Activated T-cell treated with anti-CD3 and anti-CD28 coated beads for 1 hour (primary cell): ENCODE data around the gene PTPRM.
"Not testable (repeated sequence)": the region's sequence is repeated elsewhere in the genome, so short reads cannot be mapped to it uniquely, and the experiment has no call there.

Experiments used
- DNase-seq: peaks from one replicate; pipeline ENCODE4 v3.0.0-alpha.2; 2020; ENCODE audit warnings: low read depth

The PTPRM gene

DNA sequence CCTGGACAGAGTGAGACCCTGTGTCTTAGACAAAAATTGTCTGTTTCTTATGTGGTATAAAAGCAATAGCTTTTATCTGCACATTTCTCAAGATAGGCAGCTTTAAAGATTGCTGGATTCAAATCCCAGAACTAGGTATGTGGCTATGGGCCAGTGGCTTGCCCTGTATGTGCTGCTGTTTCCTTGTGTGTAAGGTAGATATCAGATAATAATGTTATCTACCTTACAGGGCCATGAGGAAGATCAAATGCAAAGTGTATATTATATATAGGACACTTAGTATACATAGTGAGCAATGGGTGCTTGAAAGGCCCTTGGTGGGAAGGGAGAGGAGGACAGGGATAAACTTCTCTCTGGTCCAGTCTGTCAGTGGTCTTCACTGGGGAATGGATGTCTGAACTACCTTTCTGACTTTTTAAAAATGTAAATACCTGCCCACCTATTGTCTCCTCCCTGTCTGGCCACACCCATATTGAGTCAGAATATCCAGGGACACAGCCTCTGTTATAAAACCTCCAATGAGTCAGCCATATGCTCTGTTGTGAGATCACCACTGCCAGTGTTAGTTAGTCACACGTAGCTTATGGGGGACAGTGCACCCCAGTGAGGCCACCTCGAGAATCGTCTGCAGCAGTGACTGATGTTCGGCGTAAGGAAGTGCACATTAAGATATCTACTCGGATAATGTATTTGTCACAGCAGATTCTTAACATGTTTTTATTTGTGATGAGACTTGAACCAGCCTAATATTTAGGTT, 383.4 kb downstream of the PTPRM start:
- DNase-seq: no peak

DNA sequence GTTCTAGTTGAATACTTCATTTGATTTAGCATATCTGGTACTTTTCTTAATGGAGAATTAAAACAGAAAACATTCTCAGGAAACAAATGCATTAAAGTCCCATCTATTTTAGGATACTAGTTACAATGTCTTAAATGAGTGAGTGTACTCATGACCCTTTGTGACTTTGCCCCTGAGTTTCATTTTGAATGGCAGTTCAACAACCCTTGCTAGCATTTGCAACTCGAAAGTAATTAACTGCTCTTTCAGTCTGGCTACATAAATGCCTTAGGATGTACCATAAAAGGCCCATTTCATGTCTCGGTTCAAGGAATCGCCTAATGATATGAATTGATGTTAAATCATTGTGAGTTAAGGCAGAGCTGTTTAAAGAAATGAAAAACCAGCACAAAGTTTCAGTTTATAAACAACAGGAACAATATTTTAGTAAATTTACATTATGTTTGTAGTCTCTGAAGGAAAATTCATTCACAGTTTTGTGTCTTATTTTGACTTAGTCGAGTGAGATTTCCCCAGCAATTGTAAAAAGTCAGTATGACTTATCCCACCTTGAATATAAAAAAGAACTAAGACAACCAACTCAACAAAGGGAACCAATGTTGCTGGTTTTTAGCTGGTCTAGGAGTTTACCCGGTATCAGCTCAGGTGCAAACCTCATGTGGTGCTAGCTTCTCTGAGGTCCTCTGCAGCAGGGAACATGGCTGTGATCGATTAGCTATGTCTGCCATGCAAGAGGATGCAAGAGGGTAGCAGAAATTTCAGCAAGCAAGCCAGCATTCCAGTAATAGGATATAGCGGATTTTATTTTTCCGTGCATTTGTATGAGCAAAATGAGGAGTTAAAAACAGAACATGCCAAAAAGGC, 386.2 kb downstream of the PTPRM start:
- no peak for DNase-seq

DNA sequence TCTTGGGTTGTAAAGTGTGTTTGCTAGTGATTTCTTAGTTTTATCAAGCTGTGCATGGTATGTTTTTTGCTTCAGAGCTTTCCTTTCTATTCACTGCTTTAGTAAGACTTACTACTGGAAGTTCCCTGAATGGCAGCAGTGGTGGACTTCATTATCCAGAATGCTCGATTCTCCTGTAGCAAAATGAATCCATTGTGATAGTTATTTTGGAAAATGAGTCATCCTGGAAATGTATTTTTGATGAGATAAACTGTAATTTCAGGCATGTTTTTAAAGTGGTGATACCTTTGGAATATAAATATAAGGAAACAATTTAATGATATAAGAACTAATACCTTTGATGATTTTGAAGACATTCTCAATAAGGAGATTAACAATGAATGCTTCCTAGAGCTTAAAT, 387.1 kb downstream of the PTPRM start:
- DNase-seq: no peak

DNA sequence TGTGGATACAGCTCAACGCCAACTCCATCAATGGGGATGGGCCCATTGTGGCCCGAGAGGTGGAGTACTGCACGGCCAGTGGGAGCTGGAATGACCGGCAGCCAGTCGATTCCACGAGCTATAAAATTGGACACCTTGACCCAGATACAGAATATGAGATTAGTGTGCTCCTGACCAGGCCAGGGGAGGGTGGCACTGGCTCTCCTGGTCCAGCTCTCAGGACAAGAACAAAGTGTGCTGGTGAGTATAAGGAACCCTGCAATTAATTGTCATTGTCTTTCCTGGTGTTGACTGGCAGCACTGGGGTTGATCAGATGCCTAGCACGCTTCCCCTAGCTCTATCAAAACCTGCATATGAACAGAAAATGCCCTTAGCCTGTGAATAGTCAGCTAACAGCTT, 388.1 kb downstream of the PTPRM start:
- DNase-seq: no peak

- no peak for DNase-seq
Measured at GRCh38 chr18:7957297-7957696, 390.2 kb downstream of the PTPRM start.

DNA sequence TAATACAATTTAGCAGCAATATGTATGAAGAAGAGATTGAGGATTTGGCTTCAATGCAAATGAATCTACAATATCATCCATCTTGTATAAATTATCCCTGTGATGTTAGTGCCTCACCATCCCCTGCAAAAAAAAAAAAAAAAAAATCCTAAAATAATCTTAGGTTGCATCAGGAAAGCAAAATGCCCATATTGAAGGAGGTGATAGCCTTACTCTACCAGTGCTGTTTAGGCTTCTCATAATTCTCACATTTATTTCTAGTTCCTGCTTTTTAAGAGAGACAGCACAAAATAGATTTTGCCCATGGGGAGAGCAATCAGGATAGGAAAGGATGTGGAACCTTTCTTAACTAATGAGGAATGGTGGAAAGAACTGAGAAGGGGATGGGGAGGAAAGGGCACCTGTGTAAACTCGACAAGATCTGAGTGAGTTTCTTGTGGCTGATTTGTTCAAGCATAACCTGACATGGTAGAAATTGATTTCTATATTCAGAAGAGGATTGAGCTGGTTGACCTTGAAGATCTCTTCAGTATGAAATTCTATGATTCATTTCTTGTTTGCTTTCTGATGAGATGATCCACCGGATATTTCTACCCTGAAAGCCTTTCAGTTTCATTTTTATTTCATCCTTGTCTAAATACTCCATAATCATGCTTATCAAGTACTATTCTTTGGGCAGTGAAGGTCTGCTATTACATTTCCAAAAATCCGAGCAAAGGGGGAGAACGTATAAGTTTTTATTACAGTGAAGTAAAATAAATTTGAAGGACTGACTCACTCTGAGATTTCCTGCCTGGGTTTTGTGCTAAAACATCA, 391.2 kb downstream of the PTPRM start:
- no peak for DNase-seq

GRCh38 chr18:7958897-7959146, 391.7 kb downstream of the PTPRM start:
- no peak for DNase-seq

DNA sequence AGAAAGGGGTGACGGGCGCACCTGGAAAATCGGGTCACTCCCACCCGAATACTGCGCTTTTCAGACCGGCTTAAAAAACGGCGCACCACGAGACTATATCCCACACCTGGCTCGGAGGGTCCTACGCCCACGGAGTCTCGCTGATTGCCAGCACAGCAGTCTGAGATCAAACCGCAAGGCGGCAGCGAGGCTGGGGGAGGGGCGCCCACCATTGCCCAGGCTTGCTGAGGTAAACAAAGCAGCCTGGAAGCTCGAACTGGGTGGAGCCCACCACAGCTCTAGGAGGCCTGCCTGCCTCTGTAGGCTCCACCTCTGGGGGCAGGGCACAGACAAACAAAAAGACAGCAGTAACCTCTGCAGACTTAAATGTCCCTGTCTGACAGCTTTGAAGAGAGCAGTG, 399.6 kb downstream of the PTPRM start:
- DNase-seq: not testable (repeated sequence)

DNA sequence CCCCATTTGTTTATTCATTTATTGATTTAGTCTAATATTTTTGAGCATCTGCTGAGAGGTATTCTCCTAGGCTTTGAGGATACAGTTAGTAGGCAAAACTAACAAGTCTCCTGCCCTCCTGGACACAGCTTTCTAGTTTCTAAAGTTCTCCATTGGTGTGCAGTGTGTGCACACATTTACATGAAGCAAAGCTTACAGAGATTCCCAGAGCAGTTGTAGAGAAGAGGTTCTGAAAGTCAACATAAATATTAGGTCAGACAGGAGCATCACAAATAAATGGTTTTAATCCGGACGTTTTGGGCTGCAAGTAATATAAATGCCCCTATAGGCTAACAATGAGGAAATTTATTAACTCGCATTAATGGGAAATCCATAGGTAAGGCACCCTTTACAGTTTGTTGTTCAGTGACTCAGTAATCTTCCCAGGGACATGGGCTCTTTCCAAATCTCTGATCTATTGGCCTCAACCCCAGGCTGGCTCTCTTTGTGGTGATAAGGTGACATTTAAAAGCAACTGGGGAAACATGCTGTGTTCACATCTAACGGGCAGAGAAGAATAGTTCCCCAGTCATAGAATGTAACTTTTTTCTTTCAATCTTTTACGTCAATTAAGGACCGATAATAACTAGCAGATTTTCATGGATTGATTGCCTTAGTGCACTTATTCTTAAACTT, 407.2 kb downstream of the PTPRM start:
- DNase-seq: no peak

- DNase-seq: no peak
Measured at GRCh38 chr18:7977897-7978296, 410.8 kb downstream of the PTPRM start.

- DNase-seq: no peak
Measured at GRCh38 chr18:7978834-7979233, 411.7 kb downstream of the PTPRM start.

DNA sequence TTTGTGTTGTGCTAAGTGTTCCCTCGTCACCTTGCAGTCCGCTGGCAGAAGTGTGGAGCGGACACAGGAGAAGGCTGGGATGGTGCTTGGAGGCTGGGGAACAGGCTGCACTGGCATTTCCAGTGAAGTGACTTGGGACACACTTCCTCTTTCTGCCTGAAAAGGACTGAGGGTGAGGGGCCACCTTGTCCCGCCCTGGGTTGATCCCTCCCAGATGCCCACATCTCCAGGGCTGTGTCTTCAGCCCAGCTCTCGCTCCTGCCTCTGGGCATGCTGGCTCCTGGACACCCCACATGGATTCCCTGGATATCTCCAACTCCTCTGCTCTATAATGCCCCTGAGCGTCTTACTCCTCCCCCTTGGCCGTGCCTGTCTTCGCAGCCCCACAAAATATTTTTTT, 412.6 kb downstream of the PTPRM start:
- DNase-seq: no peak

DNA sequence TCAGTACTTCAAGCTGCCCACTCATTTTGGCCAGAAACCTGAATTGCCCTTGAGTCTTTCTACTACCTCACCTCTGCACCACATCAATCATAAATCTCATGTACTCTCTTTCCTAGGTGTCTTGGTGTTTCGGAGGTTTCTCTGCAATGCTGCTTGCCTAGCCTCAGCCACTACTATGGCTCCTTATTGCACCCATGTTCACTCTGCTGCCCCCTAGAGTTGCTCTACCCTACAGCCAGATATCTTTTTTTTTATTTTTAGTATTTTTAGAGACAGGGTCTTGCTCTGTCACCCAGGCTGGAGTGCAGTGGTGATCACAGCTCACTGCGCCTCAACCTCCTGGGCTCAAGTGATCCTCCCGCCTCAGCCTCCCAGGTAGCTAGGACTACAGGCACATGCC, 413.0 kb downstream of the PTPRM start:
- no peak for DNase-seq

- DNase-seq: no peak
Measured at GRCh38 chr18:7980656-7981055, 413.5 kb downstream of the PTPRM start.

DNA sequence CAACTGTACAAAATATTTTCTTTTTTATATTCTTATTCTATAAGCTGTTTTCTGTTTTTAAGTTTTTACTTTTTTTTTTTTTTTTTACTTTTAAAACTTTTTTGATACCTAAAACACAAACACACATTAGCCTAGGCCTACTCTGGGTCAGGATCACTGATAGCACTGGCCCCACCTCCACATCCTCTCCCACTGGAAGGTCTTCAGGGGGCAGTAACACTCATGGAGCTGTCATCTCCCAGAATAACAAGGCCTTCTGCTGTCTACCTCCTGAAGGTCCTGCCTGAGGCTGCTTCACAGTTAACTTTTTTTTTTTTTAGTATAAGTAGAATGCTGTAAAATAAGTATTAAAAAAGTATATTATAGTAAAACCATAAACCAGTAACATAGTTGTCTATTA, 415.1 kb downstream of the PTPRM start:
- no peak for DNase-seq

DNA sequence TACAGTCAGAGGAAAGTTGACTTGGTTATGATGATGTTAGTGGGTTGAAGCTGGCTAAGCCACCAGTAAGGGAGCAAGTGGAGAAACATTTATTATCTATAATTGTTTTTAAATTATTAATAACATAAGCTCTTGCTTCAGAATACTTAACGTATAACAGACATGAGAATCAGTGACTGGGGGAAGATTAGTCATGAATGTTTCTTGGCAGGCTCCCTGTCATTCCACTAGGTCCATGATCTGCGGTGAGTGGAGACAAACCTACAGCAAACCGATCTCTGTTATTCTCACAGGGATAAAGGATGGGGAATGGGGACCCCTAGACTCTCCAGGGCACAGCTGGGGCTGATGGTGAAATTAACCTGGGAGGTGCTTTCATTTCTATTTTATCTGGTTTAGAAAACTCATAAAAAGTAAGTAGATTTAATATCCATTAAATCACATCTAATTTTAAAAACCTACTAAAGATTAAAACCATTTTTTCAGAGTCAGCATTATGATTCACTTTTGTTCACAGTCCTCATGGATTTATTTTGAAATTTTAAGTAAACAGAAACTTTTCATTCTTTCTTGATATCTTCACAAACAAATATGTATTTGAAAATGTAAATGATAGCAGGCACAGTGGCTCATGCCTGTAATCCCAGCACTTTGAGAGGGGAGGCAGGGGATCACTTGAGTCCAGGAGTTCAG, 420.3 kb downstream of the PTPRM start:
- DNase-seq: no peak

DNA sequence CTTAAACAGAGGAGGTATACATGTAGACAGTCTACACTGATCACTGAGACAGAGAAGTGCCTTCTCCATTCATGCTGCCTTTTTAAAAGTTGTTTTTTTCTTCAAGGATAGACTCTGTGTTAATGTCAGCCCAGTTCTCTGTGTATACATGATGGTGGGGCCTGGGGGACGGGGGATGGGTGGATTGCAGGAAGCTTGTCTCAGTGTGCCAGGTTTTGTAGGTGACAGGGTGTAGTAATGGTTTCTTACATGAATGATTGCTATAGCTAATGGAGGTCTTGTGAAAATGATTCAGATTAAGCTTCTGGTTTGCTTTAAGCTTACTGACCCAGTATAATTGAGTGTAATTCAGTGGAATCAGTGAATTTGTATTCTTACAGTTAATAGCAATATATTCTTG, 423.6 kb downstream of the PTPRM start:
- no peak for DNase-seq

- no peak for DNase-seq
Measured at GRCh38 chr18:8001711-8002301, 434.7 kb downstream of the PTPRM start.

GRCh38 chr18:8003878-8004675, 437.0 kb downstream of the PTPRM start:
- DNase-seq: no peak

DNA sequence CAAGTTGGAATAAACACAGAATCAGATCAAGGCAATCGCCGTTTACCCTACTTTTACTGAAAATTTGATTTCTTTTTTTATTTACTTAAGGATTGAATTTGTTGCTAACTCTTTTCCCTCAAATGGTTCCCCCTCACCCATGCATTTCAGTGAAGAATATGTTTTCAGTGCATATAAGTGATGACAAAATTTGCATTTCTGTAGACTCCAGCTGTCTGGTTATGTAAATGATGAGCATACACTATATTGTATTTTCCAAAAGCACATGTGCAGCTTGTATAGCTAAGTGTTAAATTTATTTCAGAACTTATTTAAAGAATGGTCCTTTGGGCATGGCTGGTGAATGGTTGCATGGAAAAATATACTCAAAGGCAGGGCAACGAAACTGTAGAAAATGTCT, 437.7 kb downstream of the PTPRM start:
- DNase-seq: no peak
